OCI-LY7 (cell line): ENCODE data around the gene EPS8L2.

Experiments used
- EZH2phosphoT487 ChIP-seq: fragments of 200-600 bp; sonication (generic); IDR thresholded peaks from 2 replicates; pipeline ENCODE4 v1.6.1; 2018; ENCODE audit warnings: low read depth, borderline replicate concordance, mild to moderate bottlenecking, mixed run types, antibody characterized with exemption, low read length, moderate library complexity, mixed read lengths
- TF ChIP-seq, protein P1 (sequence below): fragments of 200-600 bp; sonication (generic); conservative IDR thresholded peaks from 2 replicates; pipeline ENCODE4 v1.5.1; 2014; ENCODE audit warnings: mild to moderate bottlenecking, antibody characterized with exemption, low read length, moderate library complexity, mixed read lengths

DNA sequence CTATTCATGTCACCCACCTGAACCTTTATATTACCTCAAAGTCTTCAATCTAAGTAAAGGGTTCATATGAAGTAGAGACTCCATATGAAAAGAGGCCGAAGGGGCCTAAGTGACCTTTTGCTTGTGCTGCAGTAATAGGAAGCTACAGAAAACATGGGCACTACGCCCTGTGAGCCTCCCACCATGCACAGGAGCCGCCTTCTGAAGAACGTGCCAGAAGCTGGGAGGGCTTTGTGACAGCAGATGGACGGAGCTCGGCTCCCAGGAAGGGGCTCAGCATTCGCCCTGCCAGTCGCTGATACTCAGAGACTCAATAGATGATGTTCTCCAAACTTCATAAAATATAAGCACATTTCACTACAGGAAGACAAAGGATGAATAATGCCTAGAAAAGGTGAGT, 32.2 kb upstream of the EPS8L2 start:
- TF ChIP-seq, protein P1, sequence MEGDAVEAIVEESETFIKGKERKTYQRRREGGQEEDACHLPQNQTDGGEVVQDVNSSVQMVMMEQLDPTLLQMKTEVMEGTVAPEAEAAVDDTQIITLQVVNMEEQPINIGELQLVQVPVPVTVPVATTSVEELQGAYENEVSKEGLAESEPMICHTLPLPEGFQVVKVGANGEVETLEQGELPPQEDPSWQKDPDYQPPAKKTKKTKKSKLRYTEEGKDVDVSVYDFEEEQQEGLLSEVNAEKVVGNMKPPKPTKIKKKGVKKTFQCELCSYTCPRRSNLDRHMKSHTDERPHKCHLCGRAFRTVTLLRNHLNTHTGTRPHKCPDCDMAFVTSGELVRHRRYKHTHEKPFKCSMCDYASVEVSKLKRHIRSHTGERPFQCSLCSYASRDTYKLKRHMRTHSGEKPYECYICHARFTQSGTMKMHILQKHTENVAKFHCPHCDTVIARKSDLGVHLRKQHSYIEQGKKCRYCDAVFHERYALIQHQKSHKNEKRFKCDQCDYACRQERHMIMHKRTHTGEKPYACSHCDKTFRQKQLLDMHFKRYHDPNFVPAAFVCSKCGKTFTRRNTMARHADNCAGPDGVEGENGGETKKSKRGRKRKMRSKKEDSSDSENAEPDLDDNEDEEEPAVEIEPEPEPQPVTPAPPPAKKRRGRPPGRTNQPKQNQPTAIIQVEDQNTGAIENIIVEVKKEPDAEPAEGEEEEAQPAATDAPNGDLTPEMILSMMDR, result no peak
- no peak for TF ChIP-seq EZH2phosphoT487
